HG02610 (cell line): Measurements from ENCODE around the gene PTPN1.

Experiments
- ATAC-seq: cut with Tn5 transposase; IDR thresholded peaks from one replicate; pipeline ENCODE4 v1.9.1; 2021; ENCODE audit warnings: mild to moderate bottlenecking, moderate library complexity; ENCODE audit not compliant: unreplicated experiment

Gene PTPN1

DNA sequence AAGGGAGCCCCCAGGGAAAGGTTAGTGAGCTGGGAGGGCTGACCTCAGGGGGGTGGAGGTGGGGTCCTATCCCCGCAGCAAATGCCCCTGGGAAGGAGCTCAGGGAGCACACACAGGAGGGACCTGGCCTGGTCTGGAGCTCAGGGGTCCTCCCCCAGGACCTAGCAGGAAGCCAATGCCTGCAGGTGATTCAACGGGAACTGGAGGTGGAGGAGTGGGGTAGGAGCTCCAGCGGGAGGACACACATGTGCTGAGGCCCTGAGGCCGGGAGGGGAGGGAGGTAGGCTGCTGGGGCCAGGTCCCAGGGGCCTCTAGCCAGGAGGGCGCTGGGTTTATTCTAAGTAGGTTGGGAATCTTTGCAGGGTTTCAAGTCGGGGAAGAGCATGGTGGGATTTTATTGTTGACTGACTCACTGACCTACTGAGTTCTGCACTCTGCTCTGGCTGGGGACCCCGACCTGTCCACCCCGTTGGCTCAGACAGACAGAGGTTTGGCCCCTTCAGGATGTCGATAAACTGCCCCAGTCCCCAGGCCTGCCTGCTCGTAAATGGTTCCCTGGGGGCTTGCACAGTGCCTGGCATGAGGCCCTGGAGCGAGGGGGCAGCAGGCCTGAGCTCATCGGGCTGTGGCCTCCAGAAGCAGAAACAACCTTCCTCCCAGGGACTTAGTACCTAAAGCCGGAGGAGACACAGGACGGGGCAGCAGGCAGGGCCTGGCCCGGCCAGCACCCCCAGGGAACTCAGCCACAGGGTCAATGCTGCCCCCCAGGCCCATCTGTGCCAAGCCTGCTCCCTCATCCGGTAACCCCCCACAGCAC is 118.9 kb downstream of the PTPN1 start:
- no peak for ATAC-seq

DNA sequence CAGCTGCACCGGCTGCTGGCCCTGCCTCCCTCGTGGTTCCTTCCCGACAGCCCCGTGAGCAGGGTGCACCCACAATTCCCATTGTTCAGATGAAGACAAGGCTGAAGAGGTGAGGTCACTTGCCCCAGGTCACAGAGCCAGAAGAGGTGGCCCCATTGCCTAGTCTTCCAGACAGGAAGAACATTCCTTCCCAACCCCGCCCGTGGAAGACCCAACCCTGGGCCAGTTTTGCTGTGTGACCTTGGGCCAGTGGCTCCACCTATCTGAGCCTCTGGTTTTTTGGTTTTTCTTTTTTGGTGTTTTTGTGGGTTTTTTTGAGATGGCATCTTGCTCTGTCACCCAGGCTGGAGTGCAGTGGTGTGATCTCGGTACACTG is 119.5 kb downstream of the PTPN1 start:
- no peak for ATAC-seq

GRCh38 chr20:50630578-50631263 is 120.5 kb downstream of the PTPN1 start:
- ATAC-seq = no peak

GRCh38 chr20:50632236-50632635 is 122.1 kb downstream of the PTPN1 start:
- ATAC-seq = no peak

- ATAC-seq = no peak
Measured at GRCh38 chr20:50632701-50633100, 122.5 kb downstream of the PTPN1 start.

DNA sequence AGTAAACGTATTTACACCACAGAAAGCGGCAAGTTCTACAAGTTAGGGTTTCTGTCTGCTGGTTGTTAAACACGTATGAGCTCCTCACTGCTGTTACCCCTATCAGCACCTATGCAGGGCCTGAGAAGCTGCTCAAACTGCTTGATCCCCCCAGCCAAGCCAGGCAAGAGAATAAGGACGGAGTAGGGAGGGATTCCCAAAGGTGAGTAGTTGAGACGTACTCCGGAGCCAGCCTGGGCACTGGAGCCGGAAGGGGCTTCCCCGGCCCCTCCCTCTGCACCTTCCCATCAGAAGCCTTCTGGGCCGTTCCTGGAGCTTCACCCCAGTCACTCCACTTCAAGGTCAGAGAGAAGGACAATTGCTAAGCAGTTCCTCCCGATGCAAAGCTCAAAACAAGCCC is 123.2 kb downstream of the PTPN1 start:
- ATAC-seq = no peak

DNA sequence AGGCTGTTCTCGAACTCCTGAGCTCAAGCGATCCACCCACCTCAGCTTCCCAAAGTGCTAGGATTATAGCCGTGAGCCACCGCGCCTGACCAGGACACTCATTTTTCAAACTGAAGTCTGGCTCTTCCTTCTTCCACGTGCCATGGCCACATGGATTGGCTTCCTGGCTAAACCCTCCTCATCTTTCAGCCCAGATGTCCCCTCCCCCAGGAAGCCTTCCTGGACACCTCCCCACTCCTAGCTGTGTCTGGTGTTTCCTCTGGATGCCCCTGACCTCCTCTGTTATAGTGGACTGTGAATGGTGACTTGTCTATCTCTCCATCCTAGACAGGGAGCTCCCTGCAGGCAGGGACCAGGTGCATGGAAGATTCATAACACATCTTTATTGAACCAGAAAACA is 124.0 kb downstream of the PTPN1 start:
- ATAC-seq = no peak
